Endothelial cell of hepatic sinusoid (primary cell): ENCODE results near the gene ZNF146.
"Not testable (repeated sequence)": the region's sequence is repeated elsewhere in the genome, so short reads cannot be mapped to it uniquely, and the experiment has no call there.

Experiments
- in situ Hi-C: cut with HindIII; loops from 2 replicates; pipeline ENCODE4 v1.10.0; 2017; ENCODE audit warnings: low sequenced_read_pairs

Gene ZNF146

GRCh38 chr19:36269295-36269694, 54.4 kb downstream of the ZNF146 start:
- in situ Hi-C loops, result not testable (repeated sequence)
